ENCODE results near the gene MRPS34.

Gene MRPS34

DNA sequence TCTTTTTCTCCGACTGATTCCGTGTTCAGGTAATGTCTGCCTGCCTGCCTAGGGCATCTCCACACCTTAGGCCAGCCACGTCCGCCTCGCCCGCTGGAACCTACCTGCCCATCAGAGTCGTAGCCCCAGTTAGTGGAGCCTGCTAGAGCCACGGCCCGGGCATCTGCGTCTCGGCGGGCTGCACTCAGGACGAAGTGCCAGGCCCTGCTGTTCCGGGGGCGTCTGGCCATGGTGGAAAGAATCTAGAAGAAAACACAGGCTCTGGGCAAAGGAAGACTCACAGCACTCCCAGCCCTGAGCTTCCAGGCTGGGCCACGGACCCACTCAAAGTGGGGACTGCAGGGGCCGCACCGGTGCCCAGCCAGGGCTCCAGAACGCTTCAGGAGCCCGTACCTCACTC, 8.3 kb upstream of the MRPS34 start:
- DNase-seq (ENCODE audit: low spot score) = no peak

- no peak for DNase-seq (ENCODE audit: low spot score)
Measured at GRCh38 chr16:1780677-1781072, 7.7 kb upstream of the MRPS34 start.

DNA sequence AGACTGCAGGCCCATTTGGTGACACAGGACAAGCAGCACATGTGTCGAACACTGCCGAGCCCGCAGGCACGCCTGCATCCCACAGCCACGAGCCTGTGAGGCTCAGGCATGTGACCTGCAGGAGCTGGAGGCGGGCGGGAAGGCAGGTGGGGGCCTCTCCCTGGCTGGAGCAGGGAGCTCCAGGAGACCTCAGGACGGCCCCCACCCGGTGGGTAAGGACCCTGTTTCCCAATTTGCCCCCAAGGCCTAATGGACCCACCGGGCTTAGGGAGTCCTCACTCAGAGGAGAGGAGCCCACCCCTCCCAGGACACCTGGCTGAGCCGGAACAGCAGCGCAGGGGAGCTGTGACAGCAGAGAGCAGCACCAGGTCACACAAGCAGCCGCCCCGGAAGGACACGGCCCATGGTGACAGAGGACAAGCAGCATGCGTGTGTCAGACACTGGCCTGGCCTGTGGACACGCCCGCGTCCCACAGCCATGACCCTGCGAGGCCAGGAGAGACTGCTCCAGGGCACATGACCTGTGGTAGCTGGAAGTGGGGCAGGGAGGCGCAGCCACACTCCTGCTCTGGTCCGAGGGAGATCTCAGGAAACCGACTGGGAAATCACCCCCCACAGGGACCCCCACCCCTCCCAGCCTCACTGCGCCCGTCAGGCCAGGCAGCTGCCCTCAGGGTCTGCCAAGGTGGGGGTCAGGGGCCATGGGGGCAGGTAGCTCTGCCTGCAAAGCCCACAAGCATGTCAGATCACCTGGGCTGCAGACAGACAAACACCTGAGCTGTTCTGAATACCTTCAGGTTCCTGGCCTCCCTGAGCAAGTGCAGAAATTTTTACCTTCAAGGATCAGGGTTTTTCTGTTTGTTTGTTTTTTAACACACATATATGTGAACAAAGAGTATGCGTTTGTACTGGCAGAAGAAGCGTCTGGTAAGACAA, 7.1 kb upstream of the MRPS34 start:
- DNase-seq (ENCODE audit: low spot score) = no peak

DNA sequence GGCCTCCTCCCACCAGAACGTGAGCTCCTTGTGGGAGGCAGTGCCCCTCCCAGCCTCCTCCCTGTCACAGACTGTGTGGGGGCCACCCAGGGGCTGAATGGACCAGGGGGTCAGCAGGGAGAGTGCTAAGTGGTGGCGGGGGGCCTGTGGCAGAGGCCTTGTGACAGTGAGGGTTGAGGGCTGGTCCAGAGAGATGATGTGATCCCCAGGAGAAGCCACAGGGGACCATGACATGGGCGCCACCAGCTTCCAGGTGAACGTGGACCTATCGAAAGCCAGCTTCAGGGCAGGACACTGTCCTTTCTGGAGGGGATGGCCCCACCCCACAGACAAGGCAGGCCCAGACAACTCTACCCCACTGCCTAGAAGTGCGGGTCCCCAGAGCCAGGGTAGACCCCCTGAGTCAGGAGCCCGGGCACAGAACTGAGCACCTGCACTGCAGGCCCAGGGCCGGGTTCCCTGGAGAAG, 6.3 kb upstream of the MRPS34 start:
- no peak for DNase-seq (ENCODE audit: low spot score)

DNA sequence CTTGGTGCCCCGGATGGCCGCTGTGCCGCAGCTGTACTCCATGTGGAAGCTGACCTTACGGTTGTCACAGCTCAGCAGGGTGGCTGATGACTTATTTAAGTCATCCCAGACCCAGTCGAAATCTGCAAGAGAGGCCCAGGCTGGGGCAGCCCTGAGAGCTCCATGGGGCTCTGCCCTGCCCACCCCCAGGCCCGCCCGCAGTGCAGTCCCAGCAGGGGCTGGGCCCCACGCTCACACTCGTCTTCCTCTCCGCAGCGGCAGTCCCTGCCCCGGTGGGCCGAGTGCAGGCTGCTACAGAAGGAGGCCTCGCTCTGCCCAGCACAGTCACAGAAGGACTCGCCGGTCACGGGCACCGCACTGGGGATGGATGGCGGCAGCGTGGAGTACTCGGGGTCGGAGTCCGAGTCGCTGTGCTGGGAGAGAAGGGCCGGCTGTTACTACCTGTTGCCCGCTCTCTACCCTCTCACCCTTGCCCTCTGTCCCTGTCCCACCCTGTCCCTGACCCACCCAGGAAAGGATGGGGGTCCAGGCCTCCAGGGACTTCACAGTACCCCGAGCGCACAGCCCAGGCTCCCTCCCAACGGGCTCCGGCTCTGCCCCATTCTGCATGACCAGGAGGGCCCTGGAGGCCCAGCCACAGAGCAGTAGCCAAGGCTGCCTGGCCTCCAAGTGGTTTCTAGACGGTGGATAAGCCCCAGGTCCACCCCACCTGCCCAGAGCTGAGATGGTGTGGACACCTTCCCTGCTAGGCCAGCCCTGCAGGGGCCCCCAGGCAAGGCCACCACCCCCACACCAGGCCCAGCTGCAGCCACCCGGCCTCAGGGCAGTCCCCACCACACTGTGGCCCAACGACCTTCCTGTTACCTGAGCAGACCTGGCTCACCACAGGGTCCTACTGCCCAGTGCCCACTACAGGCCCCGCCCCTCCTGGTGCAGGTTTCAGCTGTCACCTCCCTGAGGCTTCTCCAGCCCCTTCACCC, 5.6 kb upstream of the MRPS34 start:
- DNase-seq (ENCODE audit: low spot score) = no peak

- no peak for DNase-seq (ENCODE audit: low spot score)
Measured at GRCh38 chr16:1777375-1778199, 4.7 kb upstream of the MRPS34 start.

- DNase-seq (ENCODE audit: low spot score) = no peak
Measured at GRCh38 chr16:1776991-1777374, 4.0 kb upstream of the MRPS34 start.

DNA sequence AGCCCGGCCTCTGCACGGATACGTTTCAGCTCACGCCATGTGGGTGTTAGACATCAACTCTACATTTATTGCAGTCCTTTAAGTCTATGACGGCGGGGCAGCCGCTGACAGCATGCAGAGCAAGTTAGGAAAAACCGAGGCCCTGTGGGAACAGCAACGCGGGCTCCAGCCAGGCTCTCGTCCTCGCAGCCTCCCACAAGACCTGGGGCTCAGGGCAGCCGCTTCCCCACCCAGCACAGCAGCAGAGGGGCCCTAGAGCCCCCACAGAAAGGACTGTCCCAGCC, 3.7 kb upstream of the MRPS34 start:
- DNase-seq (ENCODE audit: low spot score) = no peak

GRCh38 chr16:1775846-1776671, 3.1 kb upstream of the MRPS34 start:
- no peak for DNase-seq (ENCODE audit: low spot score)

DNA sequence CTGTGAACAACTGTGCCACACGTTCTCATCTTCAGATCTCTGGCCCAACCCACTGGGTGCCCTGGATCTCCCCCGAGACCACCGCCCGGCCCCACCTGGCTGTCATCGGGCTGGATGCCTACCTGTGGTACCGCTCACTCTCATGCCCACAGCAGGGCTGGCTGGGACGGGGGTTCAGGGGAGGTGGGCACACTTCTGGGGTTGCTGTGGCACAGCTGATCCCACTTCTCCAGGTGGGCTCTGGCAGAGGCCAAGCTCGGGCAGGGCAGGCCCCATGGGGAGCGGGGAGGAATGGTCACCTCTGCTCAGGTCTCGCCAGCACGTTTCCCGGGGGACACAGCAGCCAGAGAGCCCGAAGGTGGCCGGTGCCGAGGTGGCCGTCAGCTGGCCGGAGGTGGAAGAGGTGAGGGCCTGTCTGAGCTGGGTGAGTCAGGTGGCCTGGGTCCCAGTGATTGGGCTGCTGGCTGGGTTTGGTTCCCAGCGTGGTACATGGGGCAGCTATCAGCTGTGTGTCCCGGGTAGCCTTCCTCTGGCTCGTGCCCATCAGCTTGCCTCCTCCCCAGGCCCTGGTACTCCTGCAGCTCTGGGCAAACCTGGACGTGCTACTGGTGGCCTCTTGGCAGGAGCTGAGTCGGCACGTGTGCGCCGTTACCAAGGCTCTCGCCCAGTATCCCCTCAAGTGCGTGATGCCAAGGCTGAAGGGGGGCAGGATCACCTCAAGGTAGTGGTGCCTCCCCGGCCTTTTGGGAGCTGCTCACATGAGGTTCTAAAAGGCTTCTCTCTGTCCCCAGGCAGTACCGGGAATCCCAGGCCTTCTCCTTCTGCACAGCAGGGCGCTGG, 2.3 kb upstream of the MRPS34 start:
- no peak for DNase-seq (ENCODE audit: low spot score)

DNA sequence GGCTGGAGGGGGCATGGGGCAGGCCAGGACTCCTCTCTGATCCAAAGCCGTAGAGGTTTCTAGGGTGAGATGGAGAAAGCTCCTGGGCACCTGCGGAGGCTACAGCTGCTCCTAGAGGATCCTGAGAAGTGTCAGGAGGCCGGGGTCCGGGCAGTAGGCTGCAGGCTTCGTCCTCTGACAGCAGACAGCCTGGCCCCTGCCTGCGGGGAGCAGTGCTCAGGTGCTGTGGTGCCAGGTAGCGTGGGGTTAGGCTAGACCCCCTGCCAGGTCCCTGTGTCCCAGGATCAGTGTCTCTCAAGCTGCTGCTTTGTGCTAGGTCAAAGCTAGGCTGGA, 1.5 kb upstream of the MRPS34 start:
- DNase-seq (ENCODE audit: low spot score) = no peak

- no peak for DNase-seq (ENCODE audit: low spot score)
Measured at GRCh38 chr16:1773703-1774447, 941 bp upstream of the MRPS34 start.

DNA sequence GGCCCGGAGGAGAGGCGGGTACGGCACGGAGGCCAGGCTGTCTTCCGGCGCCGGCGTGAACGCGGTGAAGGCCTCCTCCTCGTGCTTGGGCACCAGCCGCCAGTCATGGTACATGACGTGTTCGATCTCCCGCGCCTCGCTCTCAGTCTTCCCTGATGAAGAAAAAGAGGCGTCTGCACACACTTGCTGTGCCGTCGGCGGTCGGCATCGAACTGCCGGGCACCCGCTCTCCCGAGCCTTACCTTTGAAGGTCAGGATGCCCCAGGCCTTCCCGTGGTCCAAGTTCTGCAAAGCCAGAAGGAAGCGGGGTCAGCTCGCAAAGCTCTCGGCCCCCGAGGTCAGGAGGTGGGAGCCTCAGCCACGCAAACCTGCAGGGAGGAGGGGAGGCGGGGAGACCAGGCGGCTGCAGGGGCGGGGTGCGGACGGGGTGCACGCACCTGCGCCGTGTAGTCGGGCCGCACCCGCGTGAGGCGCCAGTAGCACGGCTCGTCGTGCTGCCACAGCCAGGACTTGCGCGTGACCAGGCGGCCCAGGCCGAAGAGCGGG, 499 bp downstream of the MRPS34 start, which contains the start of gene EME2:
EME2 (plus strand) TSS at position 449 of the 546 bp plus-strand sequence. CDS start 418 bp downstream, outside the sequence.
- DNase-seq (ENCODE audit: low spot score) = no peak

DNA sequence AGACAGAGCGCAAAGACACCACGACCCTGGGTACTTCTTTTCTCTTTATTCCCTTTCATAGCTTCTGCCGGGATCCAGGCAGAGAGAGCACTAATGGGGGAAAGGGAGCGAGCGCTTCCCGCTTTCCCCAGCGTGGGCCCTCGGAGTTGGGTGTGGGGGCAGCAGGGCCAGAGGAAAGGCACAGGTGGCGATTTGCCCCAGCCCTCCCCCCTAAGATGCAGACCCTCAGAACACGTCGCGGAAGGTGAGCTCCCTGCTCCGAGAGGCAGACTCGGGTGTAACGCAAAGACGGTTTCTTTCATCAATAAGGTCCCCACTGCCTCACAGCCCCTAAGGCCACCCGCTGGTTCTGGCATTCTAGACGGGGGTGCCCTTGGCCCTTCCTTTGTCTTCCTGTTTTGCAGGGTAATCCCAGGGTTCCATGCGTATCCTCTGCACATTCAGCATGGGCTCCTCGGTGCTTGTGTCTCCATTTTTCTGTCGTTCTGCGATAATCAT, 1.0 kb downstream of the MRPS34 start:
- DNase-seq (ENCODE audit: low spot score) = no peak

- no peak for DNase-seq (ENCODE audit: low spot score)
Measured at GRCh38 chr16:1771188-1771863, 1.6 kb downstream of the MRPS34 start, which contains the start of gene NME3. NME3 (minus strand) TSS chr16:1771543; CDS start chr16:1771534, 9 bp downstream.

DNA sequence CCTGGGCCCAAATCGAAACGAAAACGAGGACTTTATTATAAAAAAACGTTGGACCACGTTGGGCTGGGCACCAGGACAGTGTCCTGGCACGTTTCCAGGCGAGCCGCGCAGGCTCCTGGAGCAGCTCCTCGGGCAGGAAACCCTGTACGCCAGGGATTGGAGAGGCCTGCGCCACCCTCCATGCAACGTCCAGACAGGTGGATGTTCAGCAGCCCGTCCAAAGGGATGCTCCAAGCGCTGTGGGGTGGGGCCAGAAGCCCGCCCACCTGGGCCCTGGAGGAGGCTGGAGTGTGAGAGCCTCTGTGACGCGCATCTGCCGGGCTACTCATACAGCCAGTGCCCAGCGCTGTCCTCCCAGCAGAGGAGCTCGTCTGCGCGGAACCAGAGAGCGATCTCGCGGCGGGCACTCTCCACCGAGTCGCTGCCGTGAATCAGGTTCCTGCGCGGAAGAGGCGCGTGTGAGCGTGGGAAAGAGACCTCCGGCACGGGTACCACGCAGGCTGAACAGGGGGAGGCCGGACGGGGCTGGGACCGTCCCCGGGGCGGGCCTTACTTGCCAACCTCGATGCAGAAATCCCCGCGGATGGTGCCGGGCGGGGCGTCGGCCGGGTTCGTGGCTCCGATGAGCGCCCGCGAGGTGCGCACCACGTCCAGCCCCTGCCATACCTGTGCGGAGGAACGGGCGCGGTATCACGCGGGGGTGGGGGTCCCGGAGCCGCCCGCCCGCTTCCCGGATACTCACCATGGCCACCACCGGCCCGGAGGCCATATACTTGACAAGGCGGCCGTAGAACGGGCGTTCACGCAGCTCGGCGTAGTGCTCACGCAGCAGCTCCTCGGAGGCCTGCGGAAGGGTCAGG, 2.4 kb downstream of the MRPS34 start:
- no peak for DNase-seq (ENCODE audit: low spot score)

Data from COLO829 (cell line).